Lower leg skin (tissue), 3 donors: ENCODE measurements around the gene MRPL36.

ENCODE experiments used
- POLR2A ChIP-seq, 2 donors: fragments of 450-650 bp; IDR thresholded peaks; one replicate each; pipeline ENCODE4 v1.6.1; 2016 to 2017; ENCODE audit warnings: antibody characterized with exemption in 2 of 2, mild to moderate bottlenecking in 1 of 2, moderate library complexity in 1 of 2
- TF ChIP-seq, protein P1 (sequence below), 3 donors: fragments of 450-650 bp; IDR thresholded peaks; one replicate each; pipeline ENCODE4 v1.5.1; 2016; ENCODE audit warnings: antibody characterized with exemption in 3 of 3, mild to moderate bottlenecking in 3 of 3, moderate library complexity in 2 of 3

DNA sequence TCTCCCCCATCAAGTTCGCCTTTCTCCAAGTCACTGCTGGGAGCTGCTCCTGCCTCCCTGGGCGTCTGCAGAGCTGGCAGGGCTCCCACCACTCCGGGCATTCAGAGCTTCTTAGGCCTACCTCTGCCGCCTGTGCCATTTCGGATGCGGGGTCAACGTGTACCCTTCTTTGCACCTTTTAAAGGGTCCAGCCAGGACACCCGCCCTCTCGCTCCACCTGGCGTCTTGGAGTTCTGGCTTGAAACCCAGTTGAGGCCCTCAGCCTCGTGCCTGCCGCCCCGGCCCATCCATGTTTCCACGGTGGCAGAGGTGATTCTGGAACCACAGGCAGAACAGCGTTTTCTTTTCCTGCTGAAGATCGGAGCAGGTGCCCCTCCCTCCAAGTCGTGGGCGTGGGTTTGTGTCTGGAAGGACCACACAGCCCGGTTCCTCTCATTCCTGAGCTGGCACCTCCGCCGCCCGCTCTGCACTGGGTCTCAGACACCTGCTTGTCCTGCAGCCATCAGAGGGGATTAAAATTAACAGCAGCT is 34.5 kb upstream of the MRPL36 start:
- TF ChIP-seq, protein P1, sequence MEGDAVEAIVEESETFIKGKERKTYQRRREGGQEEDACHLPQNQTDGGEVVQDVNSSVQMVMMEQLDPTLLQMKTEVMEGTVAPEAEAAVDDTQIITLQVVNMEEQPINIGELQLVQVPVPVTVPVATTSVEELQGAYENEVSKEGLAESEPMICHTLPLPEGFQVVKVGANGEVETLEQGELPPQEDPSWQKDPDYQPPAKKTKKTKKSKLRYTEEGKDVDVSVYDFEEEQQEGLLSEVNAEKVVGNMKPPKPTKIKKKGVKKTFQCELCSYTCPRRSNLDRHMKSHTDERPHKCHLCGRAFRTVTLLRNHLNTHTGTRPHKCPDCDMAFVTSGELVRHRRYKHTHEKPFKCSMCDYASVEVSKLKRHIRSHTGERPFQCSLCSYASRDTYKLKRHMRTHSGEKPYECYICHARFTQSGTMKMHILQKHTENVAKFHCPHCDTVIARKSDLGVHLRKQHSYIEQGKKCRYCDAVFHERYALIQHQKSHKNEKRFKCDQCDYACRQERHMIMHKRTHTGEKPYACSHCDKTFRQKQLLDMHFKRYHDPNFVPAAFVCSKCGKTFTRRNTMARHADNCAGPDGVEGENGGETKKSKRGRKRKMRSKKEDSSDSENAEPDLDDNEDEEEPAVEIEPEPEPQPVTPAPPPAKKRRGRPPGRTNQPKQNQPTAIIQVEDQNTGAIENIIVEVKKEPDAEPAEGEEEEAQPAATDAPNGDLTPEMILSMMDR (IDR thresholded peaks at IDR 0.05): no peak
- no peak for TF ChIP-seq POLR2A (IDR thresholded peaks at IDR 0.05)
